Upper lobe of left lung (tissue), 6 donors: ENCODE results near the gene KIF1A. TPM values are rescaled to one million over a fixed set of nuclear protein-coding genes. Genes with fewer than 3 reads are reported as not detected.

Experiments
- ATAC-seq, 2 donors: fragments of 200-7000 bp; cut with Tn5 transposase; one replicate each; pipeline ENCODE4 v1.9.1; 2022; ENCODE audit warnings: mild to moderate bottlenecking in 2 of 2, moderate library complexity in 2 of 2; ENCODE audit not compliant: low FRiP score in 2 of 2
- DNase-seq, 2 donors: peaks; one replicate each; pipeline ENCODE4 v3.0.0-alpha.2; 2019 to 2020
- H3K27ac ChIP-seq, 4 donors: fragments of 200-600 bp; sonication (generic); one replicate each; pipeline ENCODE4 v1.5.1; 2016 to 2019
- H3K27me3 ChIP-seq, 4 donors: fragments of 200-600 bp; sonication (generic); one replicate each; pipeline ENCODE4 v1.5.1; 2017 to 2019
- H3K36me3 ChIP-seq, 4 donors: fragments of 200-600 bp; sonication (generic); one replicate each; pipeline ENCODE4 v1.5.1; 2016 to 2019
- H3K4me1 ChIP-seq, 4 donors: fragments of 200-600 bp; sonication (generic); one replicate each; pipeline ENCODE4 v1.5.1; 2018 to 2019
- H3K4me3 ChIP-seq, 4 donors: fragments of 200-600 bp; sonication (generic); one replicate each; pipeline ENCODE4 v1.5.1; 2017 to 2019; ENCODE audit warnings: mild to moderate bottlenecking in 2 of 4, moderate library complexity in 1 of 4
- H3K9me3 ChIP-seq, 4 donors: fragments of 200-600 bp; sonication (generic); one replicate each; pipeline ENCODE4 v1.5.1; 2018 to 2019
- CTCF ChIP-seq, 6 experiments: fragments of 450-650 bp in 4 of 6; fragments of 200-600 bp in 2 of 6; sonication (generic) in 2 of 6; IDR thresholded peaks; one replicate each; pipeline ENCODE4 v1.5.1; 2016 to 2019; ENCODE audit warnings: antibody characterized with exemption in 6 of 6
- EP300 ChIP-seq, 4 donors: sonication (generic); formaldehyde crosslinking; IDR thresholded peaks; one replicate each; pipeline ENCODE4 v1.5.1; 2017; ENCODE audit warnings: antibody characterized with exemption in 4 of 4, control low read depth in 2 of 4
- POLR2A ChIP-seq, 4 donors: fragments of 450-650 bp; IDR thresholded peaks; one replicate each; pipeline ENCODE4 v1.5.1; 2016 to 2017; ENCODE audit warnings: antibody characterized with exemption in 4 of 4, mild to moderate bottlenecking in 2 of 4
- POLR2AphosphoS5 ChIP-seq, 2 donors: sonication (generic); formaldehyde crosslinking; IDR thresholded peaks; one replicate each; pipeline ENCODE4 v1.5.1; 2017; ENCODE audit warnings: antibody characterized with exemption in 2 of 2
- WGBS, 2 donors: methylation state at CpG; one replicate each; pipeline ENCODE4 v1.1.5; 2017 to 2018; 5-methylcytosine and 5-hydroxymethylcytosine counted together
- total RNA-seq, 6 donors: library from RNA; depleted of rRNA in 4 of 6; stranded (reverse); fragments of >200 nt in 4 of 6; gene quantifications; one replicate each; pipeline versions ENCODE4 v1.1.0 to v1.2.1, GENCODE V29; 2016 to 2021
- donor health status: DM: no; HTN: no; CAD: no; lungs with moderate emphysema.
- donor health status: DM: no; HTN: yes; CAD: no; lungs with severe emphysema.

KIF1A gene
- total RNA-seq, 6 donors from 2014 or later = 0.15 to 1.2 (median 0.35) TPM; not detected in 2

- TF ChIP-seq POLR2A (IDR thresholded peaks at IDR 0.05) (no peak), POLR2AphosphoS5 (IDR thresholded peaks at IDR 0.05) (no peak), EP300 (IDR thresholded peaks at IDR 0.05) (no peak), CTCF (IDR thresholded peaks at IDR 0.05) (no peak)
- ATAC-seq = no peak
- H3K4me3 ChIP-seq = no peak overlapping the region
- no peak overlapping the region for H3K27ac ChIP-seq
- peak in 1 of 2 donors; percentile 73 for DNase-seq
- no peaks in the 10 kb centered on the region for H3K4me1 ChIP-seq
- H3K9me3 ChIP-seq = no peaks in the 10 kb centered on the region
- H3K27me3 ChIP-seq = no peaks in the 10 kb centered on the region
- WGBS, 2 donors = 62 to 80% methylated on average over 14 to 22 of the region's 22 CpGs
- H3K36me3 ChIP-seq = no peaks in the 10 kb centered on the region
These were observed 59.3 kb downstream of the KIF1A start for GRCh38 chr2:240760576-240761246.

- TF ChIP-seq POLR2AphosphoS5 (IDR thresholded peaks at IDR 0.05) = no peak
- no peak for TF ChIP-seq CTCF (IDR thresholded peaks at IDR 0.05)
- no peak for TF ChIP-seq POLR2A (IDR thresholded peaks at IDR 0.05)
- TF ChIP-seq EP300 (IDR thresholded peaks at IDR 0.05) = no peak
- peak in 1 of 2 donors; percentile 61 for DNase-seq
- Histone ChIP-seq H3K9me3 (no peaks in the 10 kb centered on the region), H3K4me3 (no peak overlapping the region), H3K27me3 (no peaks in the 10 kb centered on the region), H3K36me3 (no peaks in the 10 kb centered on the region), H3K4me1 (no peaks in the 10 kb centered on the region), H3K27ac (no peak overlapping the region)
- ATAC-seq = no peak
- 71 to 75% methylated on average over 7 of the region's 7 CpGs for WGBS, 2 donors
These were observed 59.9 kb downstream of the KIF1A start for GRCh38 chr2:240760121-240760520.

DNA sequence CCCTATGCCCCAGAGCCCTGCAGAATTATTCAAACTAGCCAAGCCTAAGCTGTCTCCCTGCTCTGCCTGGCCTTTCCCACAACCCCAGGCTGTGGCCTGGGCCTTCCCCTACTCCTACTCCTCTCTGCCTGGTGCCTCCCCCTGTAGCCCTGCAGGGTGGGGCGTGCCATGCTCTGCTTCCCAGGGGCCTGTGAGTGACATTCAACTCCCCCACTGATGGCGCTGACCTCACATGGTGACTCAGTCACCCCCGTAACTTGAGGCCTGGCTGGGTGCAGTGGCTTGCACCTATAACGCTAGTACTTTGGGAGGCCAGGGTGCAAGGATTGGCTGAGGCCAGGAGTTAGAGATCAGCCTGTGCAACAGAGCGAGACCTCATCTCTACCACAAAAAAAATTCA is 60.6 kb downstream of the KIF1A start:
- H3K4me1 ChIP-seq = no peaks in the 10 kb centered on the region
- no peaks in the 10 kb centered on the region for H3K9me3 ChIP-seq
- no peak for ATAC-seq
- no peak overlapping the region for H3K27ac ChIP-seq
- no peaks in the 10 kb centered on the region for H3K36me3 ChIP-seq
- no peak overlapping the region for H3K4me3 ChIP-seq
- H3K27me3 ChIP-seq = no peaks in the 10 kb centered on the region
- WGBS, 2 donors = 89 to 95% methylated on average over 5 of the region's 5 CpGs
- no peak for TF ChIP-seq POLR2A (IDR thresholded peaks at IDR 0.05)
- TF ChIP-seq CTCF (IDR thresholded peaks at IDR 0.05) = no peak
- no peak for TF ChIP-seq EP300 (IDR thresholded peaks at IDR 0.05)
- no peak for TF ChIP-seq POLR2AphosphoS5 (IDR thresholded peaks at IDR 0.05)
- DNase-seq = no peak

- Histone ChIP-seq H3K9me3 (no peaks in the 10 kb centered on the region), H3K4me1 (no peaks in the 10 kb centered on the region), H3K27me3 (no peaks in the 10 kb centered on the region), H3K27ac (no peak overlapping the region), H3K36me3 (no peaks in the 10 kb centered on the region), H3K4me3 (no peak overlapping the region)
- ATAC-seq = no peak
- peak in 1 of 2 donors; percentile 67 for DNase-seq
- 73 to 76% methylated on average over 19 to 22 of the region's 31 CpGs for WGBS, 2 donors
- TF ChIP-seq POLR2A (IDR thresholded peaks at IDR 0.05) (no peak), POLR2AphosphoS5 (IDR thresholded peaks at IDR 0.05) (no peak), CTCF (IDR thresholded peaks at IDR 0.05) (no peak), EP300 (IDR thresholded peaks at IDR 0.05) (no peak)
These were observed 62.9 kb downstream of the KIF1A start for GRCh38 chr2:240757086-240757614.

- Histone ChIP-seq H3K27me3 (no peaks in the 10 kb centered on the region), H3K36me3 (no peaks in the 10 kb centered on the region), H3K27ac (no peak overlapping the region), H3K4me3 (no peak overlapping the region), H3K9me3 (no peaks in the 10 kb centered on the region), H3K4me1 (no peaks in the 10 kb centered on the region)
- TF ChIP-seq POLR2AphosphoS5 (IDR thresholded peaks at IDR 0.05) (no peak), POLR2A (IDR thresholded peaks at IDR 0.05) (no peak), EP300 (IDR thresholded peaks at IDR 0.05) (no peak), CTCF (IDR thresholded peaks at IDR 0.05) (no peak)
- ATAC-seq = no peak
- peak in 1 of 2 donors; percentile 70 for DNase-seq
- 76 to 83% methylated on average over 3 to 10 of the region's 10 CpGs for WGBS, 2 donors
These were observed 67.8 kb downstream of the KIF1A start for GRCh38 chr2:240752209-240752608.
